BE2C (cell line): Measurements from ENCODE around the gene EPC2.

Source experiments
- DNase-seq: peaks from one replicate; pipeline ENCODE4 v3.0.0-alpha.2; 2020
- H3K27me3 ChIP-seq: fragments of 250-450 bp; sonication (Bioruptor Pico); 2 replicates; pipeline ENCODE4 v1.5.1; 2020; ENCODE audit warnings: mild to moderate bottlenecking
- H3K36me3 ChIP-seq: fragments of 250-450 bp; sonication (Bioruptor Pico); 2 replicates; pipeline ENCODE4 v1.5.1; 2020; ENCODE audit warnings: mild to moderate bottlenecking
- H3K4me1 ChIP-seq: fragments of 250-450 bp; sonication (Bioruptor Pico); 2 replicates; pipeline ENCODE4 v1.5.1; 2020
- H3K4me3 ChIP-seq: 2 replicates; pipeline ENCODE4 v1.5.1; 2011; ENCODE audit warnings: low read depth, low read length
- H3K9me3 ChIP-seq: fragments of 250-450 bp; sonication (Bioruptor Pico); 2 replicates; pipeline ENCODE4 v1.5.1; 2020
- TF ChIP-seq, protein P1 (sequence below): IDR thresholded peaks from 2 replicates; pipeline ENCODE4 v1.5.1; 2012; ENCODE audit warnings: mild to moderate bottlenecking, low read depth, low read length

The EPC2 gene

GRCh38 chr2:148721991-148722777 lies 77.6 kb downstream of the EPC2 start:
- TF ChIP-seq, protein P1, sequence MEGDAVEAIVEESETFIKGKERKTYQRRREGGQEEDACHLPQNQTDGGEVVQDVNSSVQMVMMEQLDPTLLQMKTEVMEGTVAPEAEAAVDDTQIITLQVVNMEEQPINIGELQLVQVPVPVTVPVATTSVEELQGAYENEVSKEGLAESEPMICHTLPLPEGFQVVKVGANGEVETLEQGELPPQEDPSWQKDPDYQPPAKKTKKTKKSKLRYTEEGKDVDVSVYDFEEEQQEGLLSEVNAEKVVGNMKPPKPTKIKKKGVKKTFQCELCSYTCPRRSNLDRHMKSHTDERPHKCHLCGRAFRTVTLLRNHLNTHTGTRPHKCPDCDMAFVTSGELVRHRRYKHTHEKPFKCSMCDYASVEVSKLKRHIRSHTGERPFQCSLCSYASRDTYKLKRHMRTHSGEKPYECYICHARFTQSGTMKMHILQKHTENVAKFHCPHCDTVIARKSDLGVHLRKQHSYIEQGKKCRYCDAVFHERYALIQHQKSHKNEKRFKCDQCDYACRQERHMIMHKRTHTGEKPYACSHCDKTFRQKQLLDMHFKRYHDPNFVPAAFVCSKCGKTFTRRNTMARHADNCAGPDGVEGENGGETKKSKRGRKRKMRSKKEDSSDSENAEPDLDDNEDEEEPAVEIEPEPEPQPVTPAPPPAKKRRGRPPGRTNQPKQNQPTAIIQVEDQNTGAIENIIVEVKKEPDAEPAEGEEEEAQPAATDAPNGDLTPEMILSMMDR: no peak
- no peak overlapping the region for H3K4me3 ChIP-seq
- H3K36me3 ChIP-seq: no peaks in the 10 kb centered on the region
- no peaks in the 10 kb centered on the region for H3K4me1 ChIP-seq
- H3K27me3 ChIP-seq: no peaks in the 10 kb centered on the region
- DNase-seq: no peak
- no peaks in the 10 kb centered on the region for H3K9me3 ChIP-seq

DNA sequence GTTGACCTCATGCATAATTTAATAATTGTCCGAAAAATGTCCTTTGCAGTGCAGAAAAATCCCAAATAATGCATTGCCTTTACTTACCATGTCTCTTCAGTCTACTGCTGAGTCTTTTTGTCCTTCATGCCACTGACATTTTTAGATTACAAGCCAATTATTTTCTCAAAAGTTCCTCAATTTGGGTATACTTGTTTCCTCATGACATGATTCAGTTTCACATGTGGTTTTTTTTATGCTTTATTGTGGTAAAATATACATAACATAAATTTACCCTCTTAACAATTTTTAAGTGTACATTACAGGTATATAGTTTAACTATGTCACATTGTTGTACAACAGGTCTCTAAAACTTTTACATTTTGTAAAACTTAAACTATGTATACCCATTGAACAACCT lies 81.0 kb downstream of the EPC2 start:
- no peak for DNase-seq
- Histone ChIP-seq H3K4me3 (no peak overlapping the region), H3K36me3 (no peaks in the 10 kb centered on the region), H3K4me1 (no peaks in the 10 kb centered on the region), H3K9me3 (no peaks in the 10 kb centered on the region), H3K27me3 (no peaks in the 10 kb centered on the region)
- TF ChIP-seq, protein P1: no peak

- Histone ChIP-seq H3K4me3 (no peak overlapping the region), H3K36me3 (no peaks in the 10 kb centered on the region), H3K9me3 (no peaks in the 10 kb centered on the region), H3K4me1 (no peaks in the 10 kb centered on the region), H3K27me3 (no peaks in the 10 kb centered on the region)
- TF ChIP-seq, protein P1: no peak
- no peak for DNase-seq
These were observed 81.7 kb downstream of the EPC2 start for GRCh38 chr2:148726228-148726627.

DNA sequence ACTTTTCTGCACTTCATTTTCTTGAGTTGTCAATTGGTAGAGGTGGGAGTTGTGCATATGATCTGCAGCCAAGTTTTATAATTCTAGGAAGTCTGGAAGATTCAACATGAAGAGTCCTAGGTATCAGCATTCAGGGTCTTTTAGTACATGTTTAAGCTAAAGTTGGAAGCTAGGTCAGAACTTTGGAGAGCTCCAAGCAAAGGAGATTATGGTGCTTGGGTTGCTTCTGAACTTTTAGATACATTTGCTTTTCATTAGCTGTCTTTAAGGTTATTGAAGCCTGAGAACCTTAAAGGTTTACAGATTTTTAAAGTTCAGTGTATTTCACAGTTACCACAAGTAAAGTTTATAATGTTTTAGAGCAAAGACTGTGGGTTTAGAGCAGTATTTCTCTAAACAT lies 85.5 kb downstream of the EPC2 start:
- TF ChIP-seq, protein P1: no peak
- Histone ChIP-seq H3K9me3 (no peaks in the 10 kb centered on the region), H3K4me1 (no peaks in the 10 kb centered on the region), H3K36me3 (no peaks in the 10 kb centered on the region), H3K27me3 (no peaks in the 10 kb centered on the region), H3K4me3 (no peak overlapping the region)
- DNase-seq: no peak

DNA sequence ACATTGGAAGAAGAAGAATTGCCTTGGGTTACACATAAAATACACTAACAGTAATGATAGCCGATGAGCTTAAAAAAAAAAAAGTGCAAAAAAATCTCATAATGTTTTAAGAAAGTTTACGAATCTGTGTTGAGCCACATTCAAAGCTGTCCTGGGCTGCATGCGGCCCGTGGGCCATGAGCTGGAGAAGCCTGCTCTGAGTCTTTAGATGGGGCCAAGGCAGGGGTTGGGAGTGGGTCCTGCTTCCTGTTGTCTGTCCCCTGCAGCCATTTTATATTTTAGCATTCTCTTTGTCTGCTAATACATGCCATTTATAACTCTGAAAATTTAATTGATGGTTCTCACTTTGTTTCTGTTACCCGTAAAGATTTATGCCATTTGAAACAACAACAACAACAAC lies 93.2 kb downstream of the EPC2 start:
- Histone ChIP-seq H3K4me1 (no peaks in the 10 kb centered on the region), H3K36me3 (no peaks in the 10 kb centered on the region), H3K4me3 (no peak overlapping the region), H3K27me3 (no peaks in the 10 kb centered on the region), H3K9me3 (no peaks in the 10 kb centered on the region)
- TF ChIP-seq, protein P1: no peak
- DNase-seq: no peak

- no peaks in the 10 kb centered on the region for H3K4me1 ChIP-seq
- DNase-seq: no peak
- TF ChIP-seq, protein P1: no peak
- H3K9me3 ChIP-seq: no peaks in the 10 kb centered on the region
- H3K27me3 ChIP-seq: no peaks in the 10 kb centered on the region
- no peaks in the 10 kb centered on the region for H3K36me3 ChIP-seq
- H3K4me3 ChIP-seq: no peak overlapping the region
These were observed 95.0 kb downstream of the EPC2 start for GRCh38 chr2:148739454-148740105.
